NT2/D1 (cell line): Measurements from ENCODE around the gene KIF27.

Source experiments
- SUZ12 ChIP-seq: IDR thresholded peaks from 2 replicates; pipeline ENCODE4 v1.6.1; 2011; ENCODE audit not compliant: insufficient read length, insufficient read depth; ENCODE audit errors: extremely low read depth
- YY1 ChIP-seq: IDR thresholded peaks from 2 replicates; pipeline ENCODE4 v1.6.1; 2011; ENCODE audit not compliant: insufficient read length, insufficient read depth
- ZNF274 ChIP-seq: IDR thresholded peaks from 2 replicates; pipeline ENCODE4 v1.6.1; 2011; ENCODE audit warnings: mild to moderate bottlenecking, low read depth, low read length

- TF ChIP-seq ZNF274 (no peak), YY1 (no peak), SUZ12 (no peak)
These were observed 44.3 kb upstream of the KIF27 start for GRCh38 chr9:83965350-83966208.
